Heart right ventricle (tissue), 16 donors: ENCODE measurements around the gene E2F3. TPM values are rescaled to one million over a fixed set of nuclear protein-coding genes. Genes with fewer than 3 reads are reported as not detected.

Experiments
- ATAC-seq, 8 donors: fragments of 200-7000 bp; cut with Tn5 transposase; one replicate each; pipeline ENCODE4 v1.9.1; 2020; ENCODE audit warnings: mild to moderate bottlenecking in 8 of 8, moderate library complexity in 8 of 8, moderate number of reproducible peaks in 1 of 8
- DNase-seq, 2 donors: peaks; one replicate each; pipeline ENCODE4 v3.0.0-alpha.2; 2020
- H3K27ac ChIP-seq, 10 donors: fragments of 200-600 bp; sonication (generic) in 2 of 10; one replicate each; pipeline versions ENCODE4 v1.5.0 to v1.8.0; 2020 to 2022; ENCODE audit warnings: mild to moderate bottlenecking in 3 of 10
- H3K27me3 ChIP-seq, 7 donors: fragments of 200-600 bp; one replicate each; pipeline ENCODE4 v1.8.0; 2021 to 2022; ENCODE audit warnings: mild to moderate bottlenecking in 2 of 7
- H3K36me3 ChIP-seq, 9 donors: fragments of 200-600 bp; sonication (generic) in 1 of 9; one replicate each; pipeline versions ENCODE4 v1.5.0 to v1.8.0; 2020 to 2022; ENCODE audit warnings: mild to moderate bottlenecking in 2 of 9
- H3K4me1 ChIP-seq, 9 donors: fragments of 200-600 bp; sonication (generic) in 1 of 9; one replicate each; pipeline versions ENCODE4 v1.5.0 to v1.8.0; 2020 to 2022; ENCODE audit warnings: mild to moderate bottlenecking in 4 of 9
- H3K4me3 ChIP-seq, 10 donors: fragments of 200-600 bp; sonication (generic) in 2 of 10; one replicate each; pipeline versions ENCODE4 v1.5.0 to v1.8.0; 2020 to 2022; ENCODE audit warnings: mild to moderate bottlenecking in 7 of 10, moderate library complexity in 2 of 10
- H3K9me3 ChIP-seq, 11 donors: fragments of 200-600 bp in 10 of 11; sonication (generic) in 2 of 11; one replicate each; pipeline versions ENCODE4 v1.5.0 to v1.8.0; 2013 to 2022; ENCODE audit warnings: mild to moderate bottlenecking in 2 of 11, control low read depth in 1 of 11, moderate library complexity in 1 of 11
- WGBS, 2 donors: extraction: QIAGEN DNeasy Blood & Tissue Kit; methylation state at CpG; one replicate each; pipeline ENCODE4 v1.1.7; 2013; ENCODE audit warnings: inconsistent platforms in 1 of 2; 5-methylcytosine and 5-hydroxymethylcytosine counted together
- intact Hi-C, 10 donors: fragments of 100-400 bp; cut with DNase I; formaldehyde crosslinking; loops; one replicate each; pipeline versions ENCODE4 v1.11.1 to v1.14.2; 2022
- polyA plus RNA-seq, 2 donors: library from polyadenylated mRNA; stranded (reverse); fragments of 200-250 nt; gene quantifications; one replicate each; pipeline ENCODE4 v1.2.3, GENCODE V29; 2013
- total RNA-seq, 10 donors: library from RNA; stranded (reverse); fragmentation: NEBNext Ultra II Directional in 3 of 10; extraction: Animal tissue kit (Norgen Biotek cat#: 25700) in 3 of 10; gene quantifications; one replicate each; pipeline versions ENCODE4 v1.2.1 to v1.2.4, GENCODE V29; 2021 to 2023
- TF ChIP-seq, protein P1 (sequence below), 9 donors: fragments of 200-600 bp; sonication (generic) in 2 of 9; IDR thresholded peaks; one replicate each; pipeline versions ENCODE4 v1.5.0 to v1.8.0; 2021 to 2022; ENCODE audit warnings: antibody characterized with exemption in 9 of 9, mild to moderate bottlenecking in 5 of 9, moderate library complexity in 1 of 9
- donor health status: Arrhythmogenic right ventricular cardiomyopathy.
- donor health status: ischemic (EF 13 %, LVEDD 7.1; RV severe dilation, severe dysfunction).
- donor health status: healthy with polysubstance abuse.
- donor health status: DM: no; HTN: yes; CAD: no.
- donor health status: DM: no; HTN: no; CAD: no.
- donor health status: ischemic (EF 25% LVEDD 6.9; RV normal size, moderate dysfunction).
- donor health status: ischemic (EF 25% LVEDD 5.7; RV mildly dilated, moderate dysfunction).
- donor health status: healthy.
- donor health status: DM: yes; HTN: yes; CAD: no.
- donor health status: Ischemic cardiomyopathy.
- donor health status: ischemic (EF 35%, LVEDD 5.7; RV mildly dilated, moderate dysfunction).
- donor health status: nonischemic (EF 11% LVEDD 7.7; RV severe dilation, severe dysfunction).
- donor health status: DM: yes; HTN: yes; CAD: no.
- donor health status: PGD.
- donor health status: ischemic (EF 29% LVEDD 5.4; RV normal size, mild dysfunction).
- donor health status: nonischemic (EF 23%, LVEDD 6.1; RV moderate dilation, normal function).

Gene E2F3
- total and polyA plus RNA-seq, 12 donors: 2.5 to 11.9 (median 7.3) TPM

DNA sequence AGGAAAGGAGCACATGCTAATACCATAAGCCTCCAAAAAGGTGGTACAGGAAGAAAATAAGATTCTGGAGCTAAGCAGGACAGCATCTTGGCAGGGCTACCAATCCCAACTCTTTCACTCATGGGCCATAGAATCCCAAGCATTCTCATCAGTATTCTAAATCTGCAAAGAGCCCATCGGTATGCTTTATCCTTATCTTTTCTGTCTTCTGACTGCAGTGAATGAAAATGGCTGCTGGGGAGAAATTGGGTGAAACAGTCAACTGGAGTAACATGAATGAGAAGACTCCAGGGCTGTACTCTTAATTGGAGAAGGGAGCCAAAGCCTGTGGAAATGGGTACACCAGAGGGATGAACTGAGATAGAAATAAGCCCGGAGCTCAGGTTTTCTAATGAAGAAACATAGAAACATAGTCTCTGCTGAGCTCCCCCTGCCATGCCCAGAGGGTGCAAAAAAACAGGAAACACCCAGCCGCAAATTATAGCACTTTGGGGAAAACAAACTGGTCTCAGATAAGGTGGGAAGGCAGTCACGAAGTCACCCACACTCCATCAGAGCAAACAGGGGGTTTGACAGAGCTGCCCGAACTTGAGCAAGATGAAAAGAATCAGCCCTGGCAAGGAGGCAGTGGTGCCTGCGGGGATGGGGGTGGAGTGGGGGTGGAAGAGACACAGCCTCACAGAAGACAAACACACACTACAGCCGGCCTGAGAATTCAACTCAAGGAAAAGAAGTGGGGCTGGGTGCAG lies 35.4 kb upstream of the E2F3 start:
- ATAC-seq (no peak), DNase-seq (no peak)
- Histone ChIP-seq H3K9me3 (no peaks in the 10 kb centered on the region), H3K36me3 (no peaks in the 10 kb centered on the region), H3K4me1 (no peaks in the 10 kb centered on the region), H3K27me3 (peaks cover 0 to 16% (median 4%) of the 10 kb centered on the region in 7 donors), H3K4me3 (no peak overlapping the region), H3K27ac (peak overlapping the region in 1 of 10 donors; percentile 65)
- intact Hi-C loops: no loop called here
- 35 to 37% methylated on average over 7 of the region's 7 CpGs for WGBS, 2 donors
- TF ChIP-seq, protein P1, sequence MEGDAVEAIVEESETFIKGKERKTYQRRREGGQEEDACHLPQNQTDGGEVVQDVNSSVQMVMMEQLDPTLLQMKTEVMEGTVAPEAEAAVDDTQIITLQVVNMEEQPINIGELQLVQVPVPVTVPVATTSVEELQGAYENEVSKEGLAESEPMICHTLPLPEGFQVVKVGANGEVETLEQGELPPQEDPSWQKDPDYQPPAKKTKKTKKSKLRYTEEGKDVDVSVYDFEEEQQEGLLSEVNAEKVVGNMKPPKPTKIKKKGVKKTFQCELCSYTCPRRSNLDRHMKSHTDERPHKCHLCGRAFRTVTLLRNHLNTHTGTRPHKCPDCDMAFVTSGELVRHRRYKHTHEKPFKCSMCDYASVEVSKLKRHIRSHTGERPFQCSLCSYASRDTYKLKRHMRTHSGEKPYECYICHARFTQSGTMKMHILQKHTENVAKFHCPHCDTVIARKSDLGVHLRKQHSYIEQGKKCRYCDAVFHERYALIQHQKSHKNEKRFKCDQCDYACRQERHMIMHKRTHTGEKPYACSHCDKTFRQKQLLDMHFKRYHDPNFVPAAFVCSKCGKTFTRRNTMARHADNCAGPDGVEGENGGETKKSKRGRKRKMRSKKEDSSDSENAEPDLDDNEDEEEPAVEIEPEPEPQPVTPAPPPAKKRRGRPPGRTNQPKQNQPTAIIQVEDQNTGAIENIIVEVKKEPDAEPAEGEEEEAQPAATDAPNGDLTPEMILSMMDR (IDR thresholded peaks at IDR 0.05): no peak

DNA sequence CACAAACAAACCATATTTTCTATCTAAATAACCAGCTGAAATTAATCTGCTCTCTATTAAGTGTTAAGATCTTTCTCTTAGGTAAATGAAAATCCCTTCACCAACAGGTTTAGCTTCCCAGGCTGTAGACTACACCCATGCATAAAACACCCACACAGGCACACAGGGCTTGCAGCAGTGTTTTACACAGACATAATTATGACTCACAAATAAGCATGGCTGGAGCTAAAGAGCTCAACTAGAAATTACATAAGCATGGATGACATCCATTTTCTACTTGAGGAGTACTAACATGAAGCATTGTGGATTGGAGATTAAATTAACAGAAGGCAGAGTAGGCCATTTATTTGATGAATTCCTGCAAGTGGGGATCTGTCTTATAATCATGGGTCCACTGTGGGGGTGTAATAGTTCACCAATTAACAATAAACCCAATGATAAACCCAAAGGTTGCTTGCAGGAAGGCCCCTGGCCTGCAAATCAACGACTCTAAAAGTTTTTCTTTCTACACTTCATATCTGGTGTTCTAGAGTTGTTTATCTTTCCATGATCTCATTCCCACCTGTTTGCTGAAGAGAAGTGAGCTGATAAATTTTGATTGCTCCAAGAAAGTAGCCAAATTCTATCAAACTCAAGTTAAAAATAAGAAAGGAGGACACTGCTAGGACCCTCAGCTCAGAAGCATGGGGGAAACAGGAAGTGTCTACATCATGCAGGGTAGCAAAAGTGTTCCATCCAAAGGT lies 33.8 kb upstream of the E2F3 start:
- H3K4me1 ChIP-seq: no peaks in the 10 kb centered on the region
- peaks cover 0 to 16% (median 4%) of the 10 kb centered on the region in 7 donors for H3K27me3 ChIP-seq
- no peak overlapping the region for H3K4me3 ChIP-seq
- ATAC-seq (no peak), DNase-seq (no peak)
- H3K36me3 ChIP-seq: no peaks in the 10 kb centered on the region
- TF ChIP-seq, protein P1 (IDR thresholded peaks at IDR 0.05): no peak
- WGBS, 2 donors: 35 to 58% methylated on average over 1 of the region's 1 CpG
- H3K9me3 ChIP-seq: no peaks in the 10 kb centered on the region
- intact Hi-C loops: no loop called here
- H3K27ac ChIP-seq: peak overlapping the region in 1 of 10 donors; percentile 65

DNA sequence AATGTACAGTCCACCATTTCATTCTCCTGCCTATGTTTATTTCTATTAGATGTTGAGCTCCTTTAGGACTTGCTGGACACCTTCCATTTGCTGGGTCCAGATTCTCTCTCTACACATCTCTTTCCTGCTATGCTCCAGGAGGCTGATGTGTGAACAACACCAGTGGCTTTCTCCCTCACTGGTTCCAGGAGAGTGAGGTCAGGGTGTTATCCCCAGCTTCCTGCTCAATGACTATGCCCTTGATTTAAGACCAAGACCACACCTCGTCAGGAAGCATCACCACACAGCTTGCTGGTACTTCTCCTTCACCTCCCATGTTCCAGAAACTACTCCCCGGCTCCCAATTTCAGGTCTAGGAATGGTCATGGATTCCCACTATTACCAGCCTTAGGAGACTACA lies 31.3 kb upstream of the E2F3 start:
- DNase-seq (no peak), ATAC-seq (no peak)
- WGBS, 2 donors: 84 to 89% methylated on average over 2 of the region's 2 CpGs
- no peaks in the 10 kb centered on the region for H3K4me1 ChIP-seq
- TF ChIP-seq, protein P1 (IDR thresholded peaks at IDR 0.05): no peak
- no peak overlapping the region for H3K27ac ChIP-seq
- H3K9me3 ChIP-seq: no peaks in the 10 kb centered on the region
- H3K4me3 ChIP-seq: no peak overlapping the region
- H3K27me3 ChIP-seq: peaks cover 0 to 6% (median 0%) of the 10 kb centered on the region in 7 donors
- intact Hi-C loops: no loop called here
- H3K36me3 ChIP-seq: no peaks in the 10 kb centered on the region

DNA sequence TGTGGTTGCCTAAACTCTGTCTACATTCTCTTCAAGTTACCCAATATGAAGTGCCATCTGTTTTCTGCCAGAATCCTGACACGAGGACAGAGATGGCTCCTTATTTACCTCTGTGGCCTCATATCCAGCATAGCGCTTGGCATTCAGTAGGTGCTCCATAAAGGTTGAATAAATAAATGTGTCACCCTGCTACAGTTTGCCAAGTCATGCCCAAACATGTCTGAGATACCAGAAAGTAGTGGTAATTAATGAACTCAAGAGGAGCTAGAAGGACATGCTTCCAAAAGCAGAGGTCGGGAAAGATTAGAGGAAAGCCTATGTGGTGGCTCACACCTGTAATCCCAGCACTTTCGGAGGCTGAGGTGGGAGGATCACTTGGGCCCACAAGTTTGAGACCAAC lies 30.9 kb upstream of the E2F3 start:
- TF ChIP-seq, protein P1 (IDR thresholded peaks at IDR 0.05): no peak
- Histone ChIP-seq H3K9me3 (no peaks in the 10 kb centered on the region), H3K36me3 (no peaks in the 10 kb centered on the region), H3K27me3 (peaks cover 0 to 6% (median 0%) of the 10 kb centered on the region in 7 donors), H3K27ac (no peak overlapping the region), H3K4me3 (no peak overlapping the region), H3K4me1 (no peaks in the 10 kb centered on the region)
- DNase-seq (no peak), ATAC-seq (no peak)
- intact Hi-C loops: no loop called here
- 96% methylated on average over 4 of the region's 4 CpGs for WGBS, 2 donors
